ENCODE measurements around the gene DNMT1.

The DNMT1 gene

GRCh38 chr19:10138879-10139795 is 55.6 kb downstream of the DNMT1 start:
- Histone ChIP-seq H3K4me3 (ENCODE audit: low read depth in 1 of 2, low read length in 2 of 2) (no peak overlapping the region), H3K4me1 (ENCODE audit: insufficient read depth, low read length) (no peaks in the 10 kb centered on the region), H3K36me3 (ENCODE audit: insufficient read depth, low read length) (peaks cover 51% of the 10 kb centered on the region), H3K9me3 (ENCODE audit: low read length) (no peaks in the 10 kb centered on the region), H3K27ac (ENCODE audit: low read depth, low read length) (no peak overlapping the region), H3K27me3 (ENCODE audit: control insufficient read depth in 1 of 2, insufficient read depth in 2 of 2, low read length in 2 of 2) (no peaks in the 10 kb centered on the region), H3K9ac (ENCODE audit: low read length) (no peak overlapping the region)

GRCh38 chr19:10137751-10138682 is 56.7 kb downstream of the DNMT1 start:
- Histone ChIP-seq H3K27ac (ENCODE audit: low read depth, low read length) (no peak overlapping the region), H3K36me3 (ENCODE audit: insufficient read depth, low read length) (peaks cover 43% of the 10 kb centered on the region), H3K4me1 (ENCODE audit: insufficient read depth, low read length) (no peaks in the 10 kb centered on the region), H3K9ac (ENCODE audit: low read length) (no peak overlapping the region), H3K9me3 (ENCODE audit: low read length) (no peaks in the 10 kb centered on the region), H3K27me3 (ENCODE audit: control insufficient read depth in 1 of 2, insufficient read depth in 2 of 2, low read length in 2 of 2) (no peaks in the 10 kb centered on the region), H3K4me3 (ENCODE audit: low read depth in 1 of 2, low read length in 2 of 2) (no peak overlapping the region)

- H3K9me3 ChIP-seq (ENCODE audit: low read length) = no peaks in the 10 kb centered on the region
- H3K4me1 ChIP-seq (ENCODE audit: insufficient read depth, low read length) = no peaks in the 10 kb centered on the region
- H3K4me3 ChIP-seq (ENCODE audit: low read depth in 1 of 2, low read length in 2 of 2) = no peak overlapping the region
- H3K27me3 ChIP-seq (ENCODE audit: control insufficient read depth in 1 of 2, insufficient read depth in 2 of 2, low read length in 2 of 2) = no peaks in the 10 kb centered on the region
- no peak overlapping the region for H3K9ac ChIP-seq (ENCODE audit: low read length)
- H3K36me3 ChIP-seq (ENCODE audit: insufficient read depth, low read length) = peaks cover 35% of the 10 kb centered on the region
- no peak overlapping the region for H3K27ac ChIP-seq (ENCODE audit: low read depth, low read length)
These were observed 57.8 kb downstream of the DNMT1 start for GRCh38 chr19:10136936-10137335.

GRCh38 chr19:10135551-10136334 is 59.0 kb downstream of the DNMT1 start:
- Histone ChIP-seq H3K27ac (ENCODE audit: low read depth, low read length) (no peak overlapping the region), H3K9ac (ENCODE audit: low read length) (no peak overlapping the region), H3K4me3 (ENCODE audit: low read depth in 1 of 2, low read length in 2 of 2) (no peak overlapping the region)

GRCh38 chr19:10134040-10134439 is 60.7 kb downstream of the DNMT1 start:
- H3K4me3 ChIP-seq (ENCODE audit: low read depth in 1 of 2, low read length in 2 of 2) = no peak overlapping the region
- H3K9ac ChIP-seq (ENCODE audit: low read length) = no peak overlapping the region
- no peak overlapping the region for H3K27ac ChIP-seq (ENCODE audit: low read depth, low read length)
- no peaks in the 10 kb centered on the region for H3K9me3 ChIP-seq (ENCODE audit: low read length)
- no peaks in the 10 kb centered on the region for H3K4me1 ChIP-seq (ENCODE audit: insufficient read depth, low read length)
- peaks cover 20% of the 10 kb centered on the region for H3K36me3 ChIP-seq (ENCODE audit: insufficient read depth, low read length)
- H3K27me3 ChIP-seq (ENCODE audit: control insufficient read depth in 1 of 2, insufficient read depth in 2 of 2, low read length in 2 of 2) = no peaks in the 10 kb centered on the region

More at GRCh38 chr19:10135551-10136334, 59.0 kb downstream of the DNMT1 start:
- no peaks in the 10 kb centered on the region for H3K9me3 ChIP-seq (ENCODE audit: low read length)
- H3K27me3 ChIP-seq (ENCODE audit: control insufficient read depth in 1 of 2, insufficient read depth in 2 of 2, low read length in 2 of 2) = no peaks in the 10 kb centered on the region
- H3K4me1 ChIP-seq (ENCODE audit: insufficient read depth, low read length) = no peaks in the 10 kb centered on the region
- H3K36me3 ChIP-seq (ENCODE audit: insufficient read depth, low read length) = peaks cover 23% of the 10 kb centered on the region

GRCh38 chr19:10133596-10133995 is 61.2 kb downstream of the DNMT1 start:
- Histone ChIP-seq H3K27ac (ENCODE audit: low read depth, low read length) (no peak overlapping the region), H3K36me3 (ENCODE audit: insufficient read depth, low read length) (peaks cover 20% of the 10 kb centered on the region), H3K4me1 (ENCODE audit: insufficient read depth, low read length) (no peaks in the 10 kb centered on the region), H3K4me3 (ENCODE audit: low read depth in 1 of 2, low read length in 2 of 2) (no peak overlapping the region), H3K27me3 (ENCODE audit: control insufficient read depth in 1 of 2, insufficient read depth in 2 of 2, low read length in 2 of 2) (no peaks in the 10 kb centered on the region), H3K9me3 (ENCODE audit: low read length) (no peaks in the 10 kb centered on the region), H3K9ac (ENCODE audit: low read length) (no peak overlapping the region)

- Histone ChIP-seq H3K4me1 (ENCODE audit: insufficient read depth, low read length) (no peaks in the 10 kb centered on the region), H3K27me3 (ENCODE audit: control insufficient read depth in 1 of 2, insufficient read depth in 2 of 2, low read length in 2 of 2) (no peaks in the 10 kb centered on the region), H3K9ac (ENCODE audit: low read length) (no peak overlapping the region), H3K36me3 (ENCODE audit: insufficient read depth, low read length) (peaks cover 17% of the 10 kb centered on the region), H3K27ac (ENCODE audit: low read depth, low read length) (no peak overlapping the region), H3K4me3 (ENCODE audit: low read depth in 1 of 2, low read length in 2 of 2) (no peak overlapping the region), H3K9me3 (ENCODE audit: low read length) (no peaks in the 10 kb centered on the region)
These were observed 61.8 kb downstream of the DNMT1 start for GRCh38 chr19:10132905-10133304.

- H3K27me3 ChIP-seq (ENCODE audit: control insufficient read depth in 1 of 2, insufficient read depth in 2 of 2, low read length in 2 of 2) = no peaks in the 10 kb centered on the region
- H3K9me3 ChIP-seq (ENCODE audit: low read length) = no peaks in the 10 kb centered on the region
- H3K27ac ChIP-seq (ENCODE audit: low read depth, low read length) = no peak overlapping the region
- H3K36me3 ChIP-seq (ENCODE audit: insufficient read depth, low read length) = no peaks in the 10 kb centered on the region
- H3K4me3 ChIP-seq (ENCODE audit: low read depth in 1 of 2, low read length in 2 of 2) = no peak overlapping the region
- H3K4me1 ChIP-seq (ENCODE audit: insufficient read depth, low read length) = no peaks in the 10 kb centered on the region
- no peak overlapping the region for H3K9ac ChIP-seq (ENCODE audit: low read length)
These were observed 68.5 kb downstream of the DNMT1 start for GRCh38 chr19:10126213-10126639.

- Histone ChIP-seq H3K36me3 (ENCODE audit: insufficient read depth, low read length) (no peaks in the 10 kb centered on the region), H3K4me1 (ENCODE audit: insufficient read depth, low read length) (no peaks in the 10 kb centered on the region), H3K9ac (ENCODE audit: low read length) (no peak overlapping the region), H3K4me3 (ENCODE audit: low read depth in 1 of 2, low read length in 2 of 2) (no peak overlapping the region), H3K9me3 (ENCODE audit: low read length) (no peaks in the 10 kb centered on the region), H3K27ac (ENCODE audit: low read depth, low read length) (no peak overlapping the region), H3K27me3 (ENCODE audit: control insufficient read depth in 1 of 2, insufficient read depth in 2 of 2, low read length in 2 of 2) (no peaks in the 10 kb centered on the region)
These were observed 70.3 kb downstream of the DNMT1 start for GRCh38 chr19:10124429-10124828.

GRCh38 chr19:10122045-10122444 is 72.7 kb downstream of the DNMT1 start:
- H3K4me3 ChIP-seq (ENCODE audit: low read depth in 1 of 2, low read length in 2 of 2) = no peak overlapping the region
- H3K27me3 ChIP-seq (ENCODE audit: control insufficient read depth in 1 of 2, insufficient read depth in 2 of 2, low read length in 2 of 2) = no peaks in the 10 kb centered on the region
- H3K9ac ChIP-seq (ENCODE audit: low read length) = no peak overlapping the region
- no peak overlapping the region for H3K27ac ChIP-seq (ENCODE audit: low read depth, low read length)
- H3K36me3 ChIP-seq (ENCODE audit: insufficient read depth, low read length) = peaks cover 4% of the 10 kb centered on the region
- peaks cover 7% of the 10 kb centered on the region for H3K4me1 ChIP-seq (ENCODE audit: insufficient read depth, low read length)
- no peaks in the 10 kb centered on the region for H3K9me3 ChIP-seq (ENCODE audit: low read length)
